ENCODE data around the gene KCNK15.

KCNK15 gene

GRCh38 chr20:44743080-44743701 lies 2.5 kb upstream of the KCNK15 start:
- TF ChIP-seq REST (IDR thresholded peaks at IDR 0.05; ENCODE audit: insufficient read depth in 1 of 2, low read depth in 2 of 2, low read length in 2 of 2) (no peak), SIN3A (IDR thresholded peaks at IDR 0.05; ENCODE audit: borderline replicate concordance, insufficient read depth, low read length) (no peak), POLR2AphosphoS5 (IDR thresholded peaks at IDR 0.05; ENCODE audit: low read depth, low read length) (no peak), TAF1 (IDR thresholded peaks at IDR 0.05; ENCODE audit: borderline replicate concordance, insufficient read depth, low read length) (no peak), FOXP2 (optimal IDR thresholded peaks at IDR 0.05; ENCODE audit: borderline replicate concordance, extremely low read depth, extremely low read length, insufficient read depth) (no peak)

- TF ChIP-seq FOXP2 (optimal IDR thresholded peaks at IDR 0.05; ENCODE audit: borderline replicate concordance, extremely low read depth, extremely low read length, insufficient read depth) (no peak), POLR2AphosphoS5 (IDR thresholded peaks at IDR 0.05; ENCODE audit: low read depth, low read length) (no peak), REST (IDR thresholded peaks at IDR 0.05; ENCODE audit: insufficient read depth in 1 of 2, low read depth in 2 of 2, low read length in 2 of 2) (no peak), TAF1 (IDR thresholded peaks at IDR 0.05; ENCODE audit: borderline replicate concordance, insufficient read depth, low read length) (no peak), SIN3A (IDR thresholded peaks at IDR 0.05; ENCODE audit: borderline replicate concordance, insufficient read depth, low read length) (no peak)
These were observed 1.6 kb upstream of the KCNK15 start for GRCh38 chr20:44743916-44744655.

DNA sequence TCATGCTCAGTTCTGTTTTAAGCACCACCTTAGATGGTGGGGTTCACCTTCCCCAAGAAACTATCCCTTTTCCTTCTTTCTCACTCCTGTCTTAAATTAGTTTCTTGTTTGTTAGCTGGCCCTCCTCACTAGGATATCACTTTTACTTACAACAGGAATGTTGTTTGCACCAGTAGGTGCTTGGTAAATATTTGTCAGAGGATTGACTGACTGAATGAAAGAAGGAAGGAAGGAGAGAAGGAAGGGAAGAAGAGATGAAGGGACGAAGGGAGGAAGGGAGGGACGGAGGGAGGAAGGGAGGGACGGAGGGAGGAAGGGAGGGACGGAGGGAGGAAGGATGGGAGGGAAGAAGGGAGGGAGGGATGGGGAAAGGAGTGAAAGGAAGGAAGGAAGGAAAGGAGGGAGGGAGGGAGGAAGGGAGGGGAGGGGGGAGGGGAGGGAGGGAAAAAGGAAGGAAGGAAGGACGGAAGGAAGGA lies 505 bp upstream of the KCNK15 start:
- no peak for TF ChIP-seq REST (IDR thresholded peaks at IDR 0.05; ENCODE audit: insufficient read depth in 1 of 2, low read depth in 2 of 2, low read length in 2 of 2)
- TF ChIP-seq TAF1 (IDR thresholded peaks at IDR 0.05; ENCODE audit: borderline replicate concordance, insufficient read depth, low read length) = no peak
- no peak for TF ChIP-seq SIN3A (IDR thresholded peaks at IDR 0.05; ENCODE audit: borderline replicate concordance, insufficient read depth, low read length)
- TF ChIP-seq FOXP2 (optimal IDR thresholded peaks at IDR 0.05; ENCODE audit: borderline replicate concordance, extremely low read depth, extremely low read length, insufficient read depth) = no peak
- TF ChIP-seq POLR2AphosphoS5 (IDR thresholded peaks at IDR 0.05; ENCODE audit: low read depth, low read length) = no peak

DNA sequence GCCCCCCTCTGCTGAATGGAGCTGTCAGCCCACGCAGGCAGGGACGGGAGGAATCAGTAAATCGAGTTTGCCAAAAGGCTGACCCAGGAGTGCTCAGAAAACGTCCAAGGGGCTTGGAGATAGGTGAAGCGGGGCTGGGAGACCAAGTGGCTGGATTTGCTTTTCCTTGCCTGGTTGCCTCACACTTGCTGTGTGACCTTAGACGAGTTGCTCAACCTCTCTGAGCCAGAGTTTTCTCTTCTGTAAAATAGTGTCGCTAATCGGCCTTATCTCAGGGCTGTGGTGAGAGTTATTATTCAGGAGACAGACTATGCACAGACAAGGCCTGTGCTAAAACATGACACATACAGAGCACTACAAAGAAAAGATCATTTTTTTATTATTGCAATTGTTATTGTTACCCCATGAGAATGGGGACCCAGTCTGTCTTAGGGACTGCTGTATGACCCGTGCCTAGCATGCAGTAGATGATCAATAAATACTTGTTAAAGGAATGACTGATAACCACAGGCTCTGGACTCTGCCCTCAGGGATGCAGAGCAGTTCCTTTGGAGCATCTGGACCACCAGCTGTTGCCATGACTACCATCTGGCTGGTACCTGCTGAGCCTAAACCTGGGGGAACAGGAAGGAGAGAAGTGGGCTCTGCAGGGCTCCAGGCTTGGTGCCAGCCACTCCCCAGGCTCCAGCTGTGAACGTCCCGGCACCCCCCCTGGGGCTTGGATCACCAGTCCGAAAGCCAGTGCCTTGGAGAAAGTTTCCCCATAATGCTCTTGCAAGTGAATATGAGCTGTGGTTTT lies 901 bp downstream of the KCNK15 start:
- TF ChIP-seq FOXP2 (optimal IDR thresholded peaks at IDR 0.05; ENCODE audit: borderline replicate concordance, extremely low read depth, extremely low read length, insufficient read depth) (no peak), TAF1 (IDR thresholded peaks at IDR 0.05; ENCODE audit: borderline replicate concordance, insufficient read depth, low read length) (no peak), POLR2AphosphoS5 (IDR thresholded peaks at IDR 0.05; ENCODE audit: low read depth, low read length) (no peak), SIN3A (IDR thresholded peaks at IDR 0.05; ENCODE audit: borderline replicate concordance, insufficient read depth, low read length) (no peak)

All from PFSK-1 (cell line).